T-cell (primary cell): ENCODE results near the gene SPSB3. TPM values are rescaled to one million over a fixed set of nuclear protein-coding genes. Genes with fewer than 3 reads are reported as not detected.

ENCODE experiments used
- ATAC-seq, 4 experiments: fragments of 200-7000 bp in 3 of 4; fragments of 150-1000 bp in 1 of 4; cut with Tn5 transposase; replicated peaks in 1 of 4; 1 replicate in 3 of 4; 2 replicates in 1 of 4; pipeline ENCODE4 v1.10.0; 2021; ENCODE audit warnings: moderate library complexity in 3 of 4, mild to moderate bottlenecking in 2 of 4, moderate number of reproducible peaks in 1 of 4
- CTCF ChIA-PET, 2 donors: fragments of 300-600 bp; sonication (Branson Sonifier 250); formaldehyde crosslinking; loops; one replicate each; lab custom pipeline; 2022; ENCODE audit warnings: antibody characterized with exemption in 2 of 2; lab: Charles Lee
- POLR2A ChIA-PET, 2 donors: fragments of 300-600 bp; sonication (Branson Sonifier 250); formaldehyde crosslinking; loops; one replicate each; lab custom pipeline; 2022; ENCODE audit warnings: antibody characterized with exemption in 2 of 2; lab: Charles Lee
- DNase-seq, 35 experiments: peaks; one replicate each; pipeline versions ENCODE4 v3.0.0 to v3.0.0-alpha.2; 2013 to 2023
- H3K27ac ChIP-seq: one replicate; pipeline ENCODE4 v1.5.1; 2013; ENCODE audit warnings: low read length
- H3K27me3 ChIP-seq, 2 experiments: replicated peaks in 1 of 2; 1 replicate in 1 of 2; 2 replicates in 1 of 2; pipeline versions ENCODE4 v1.6.1 to v1.7.0; 2013; ENCODE audit warnings: low read length in 1 of 2, mixed read lengths in 1 of 2; ENCODE audit not compliant: control insufficient read depth in 2 of 2, insufficient read depth in 2 of 2; ENCODE audit errors: extremely low read depth in 1 of 2
- H3K36me3 ChIP-seq, 2 donors: 1 replicate in 1 of 2; 2 replicates in 1 of 2; pipeline versions ENCODE4 v1.6.1 to v1.7.0; 2013; ENCODE audit warnings: low read length in 1 of 2; ENCODE audit not compliant: control insufficient read depth in 2 of 2, insufficient read depth in 1 of 2; ENCODE audit errors: extremely low read depth in 1 of 2
- H3K4me1 ChIP-seq, 2 experiments: 1 replicate in 1 of 2; 2 replicates in 1 of 2; pipeline versions ENCODE4 v1.6.1 to v1.7.0; 2013; ENCODE audit warnings: low read length in 2 of 2, mixed read lengths in 1 of 2; ENCODE audit not compliant: insufficient read depth in 2 of 2, control insufficient read depth in 1 of 2; ENCODE audit errors: extremely low read depth in 1 of 2
- H3K4me3 ChIP-seq, 2 donors: 1 replicate in 1 of 2; 2 replicates in 1 of 2; pipeline versions ENCODE4 v1.5.1 to v1.7.0; 2013; ENCODE audit warnings: mild to moderate bottlenecking in 2 of 2, low read length in 1 of 2, moderate library complexity in 1 of 2; ENCODE audit not compliant: control insufficient read depth in 1 of 2; ENCODE audit errors: extremely low read depth in 1 of 2
- H3K9me3 ChIP-seq: 2 replicates; pipeline ENCODE4 v1.7.0; 2013
- H3K27ac Mint-ChIP-seq, 2 donors: one replicate each; pipeline ENCODE4 v1.8.0; 2020 to 2021; ENCODE audit warnings: mild to moderate bottlenecking in 2 of 2, mixed read lengths in 2 of 2
- H3K27me3 Mint-ChIP-seq, 2 donors: one replicate each; pipeline ENCODE4 v1.8.0; 2021 to 2022; ENCODE audit warnings: mixed read lengths in 2 of 2
- H3K36me3 Mint-ChIP-seq: one replicate; pipeline ENCODE4 v1.8.0; 2021; ENCODE audit warnings: mixed read lengths
- H3K4me1 Mint-ChIP-seq, 3 donors: one replicate each; pipeline ENCODE4 v1.8.0; 2020 to 2022; ENCODE audit warnings: mixed read lengths in 3 of 3, mild to moderate bottlenecking in 1 of 3
- H3K4me3 Mint-ChIP-seq, 3 donors: one replicate each; pipeline ENCODE4 v1.8.0; 2020 to 2022; ENCODE audit warnings: mild to moderate bottlenecking in 3 of 3, mixed read lengths in 3 of 3, moderate library complexity in 3 of 3
- H3K9me3 Mint-ChIP-seq, 3 donors: one replicate each; pipeline ENCODE4 v1.8.0; 2020 to 2022; ENCODE audit warnings: mixed read lengths in 3 of 3
- WGBS: methylation state at CpG from one replicate; pipeline ENCODE4 v1.1.5; 2013; ENCODE audit warnings: missing lambda C conversion rate; ENCODE audit not compliant: insufficient coverage; 5-methylcytosine and 5-hydroxymethylcytosine counted together
- total RNA-seq, 35 experiments: library from RNA in 6 of 35; stranded (reverse) in 6 of 35; fragments of 120-200 nt in 1 of 35; gene quantifications; one replicate each; pipeline versions ENCODE4 v1.2.1 to v1.2.4 and lab custom pipeline; 2013 to 2026

SPSB3 gene
- total RNA-seq, 5 donors from 2014 or later (not counting 1 experiment from before 2014, with no cell fraction given), result 67.3 to 162 (median 139) TPM

- ATAC-seq, result no peak
- Mint-ChIP-seq H3K27ac (no peak overlapping the region), H3K4me3 (no peak overlapping the region), H3K9me3 (no peaks in the 10 kb centered on the region), H3K27me3 (no peaks in the 10 kb centered on the region), H3K36me3 (peaks cover 18% of the 10 kb centered on the region), H3K4me1 (peaks cover 7 to 11% (median 10%) of the 10 kb centered on the region in 3 donors)
- H3K36me3 ChIP-seq, result peaks cover 36 to 70% of the 10 kb centered on the region in 2 donors
- WGBS, result 96% methylated on average over 38 of the region's 40 CpGs
- ChIA-PET CTCF (no interaction called here), POLR2A (no interaction called here)
- no peak for DNase-seq
- H3K4me3 ChIP-seq, result no peak overlapping the region
- H3K27ac ChIP-seq, result no peak overlapping the region
- no peaks in the 10 kb centered on the region for H3K27me3 ChIP-seq
- peaks cover 0 to 7% of the 10 kb centered on the region in 2 experiments for H3K4me1 ChIP-seq
- no peaks in the 10 kb centered on the region for H3K9me3 ChIP-seq
Observed at GRCh38 chr16:1816396-1817275, 34.3 kb upstream of the SPSB3 start.

- Mint-ChIP-seq H3K27ac (peak overlapping the region in 1 of 2 donors; percentile 36), H3K36me3 (peaks cover 18% of the 10 kb centered on the region), H3K27me3 (no peaks in the 10 kb centered on the region), H3K4me1 (peaks cover 7 to 11% (median 10%) of the 10 kb centered on the region in 3 donors), H3K4me3 (no peak overlapping the region), H3K9me3 (no peaks in the 10 kb centered on the region)
- no peak for DNase-seq
- ChIA-PET POLR2A (interaction anchor here in 1 of 2 donors (0.6 kb wide), 1 partner anchor 834 kb away, joined by 8 read pairs; the partner anchor contains the start of gene SOX8), CTCF (interaction anchor here in 1 of 2 donors (1.2 kb wide), 1 partner anchor 8 kb away, joined by 5 read pairs; no protein-coding TSS in a partner anchor)
- Histone ChIP-seq H3K36me3 (peaks cover 29 to 64% of the 10 kb centered on the region in 2 donors), H3K4me1 (peaks cover 0 to 2% of the 10 kb centered on the region in 2 experiments), H3K27ac (no peak overlapping the region), H3K9me3 (no peaks in the 10 kb centered on the region), H3K4me3 (no peak overlapping the region), H3K27me3 (no peaks in the 10 kb centered on the region)
- ATAC-seq, result no peak
- 93% methylated on average over 6 of the region's 11 CpGs for WGBS
Observed at GRCh38 chr16:1815461-1815860, 33.1 kb upstream of the SPSB3 start.

GRCh38 chr16:1812732-1813163 lies 30.4 kb upstream of the SPSB3 start:
- H3K27ac Mint-ChIP-seq, result no peak overlapping the region
- CTCF ChIA-PET, result no interaction called here
- WGBS, result 14% methylated on average over 10 of the region's 17 CpGs

GRCh38 chr16:1810536-1810935 lies 28.2 kb upstream of the SPSB3 start:
- ChIA-PET POLR2A (interaction anchor here in 1 of 2 donors (0.8 kb wide), 1 partner anchor 421 kb away, joined by 9 read pairs; no protein-coding TSS in a partner anchor), CTCF (interaction anchor here in 1 of 2 donors (1.0 kb wide), 1 partner anchor 28 kb away, joined by 3 read pairs; the partner anchor contains the start of genes NUBP2 and SPSB3)
- Histone ChIP-seq H3K27ac (no peak overlapping the region), H3K9me3 (no peaks in the 10 kb centered on the region), H3K4me3 (no peak overlapping the region), H3K27me3 (no peaks in the 10 kb centered on the region), H3K36me3 (peaks cover 26 to 50% of the 10 kb centered on the region in 2 donors), H3K4me1 (no peaks in the 10 kb centered on the region)
- no peak for ATAC-seq
- Mint-ChIP-seq H3K36me3 (peaks cover 33% of the 10 kb centered on the region), H3K27ac (no peak overlapping the region), H3K4me1 (peaks cover 7 to 11% (median 10%) of the 10 kb centered on the region in 3 donors), H3K4me3 (no peak overlapping the region), H3K27me3 (no peaks in the 10 kb centered on the region), H3K9me3 (no peaks in the 10 kb centered on the region)
- no peak for DNase-seq
- WGBS, result 100% methylated on average over 15 of the region's 16 CpGs

More at GRCh38 chr16:1812732-1813163, 30.4 kb upstream of the SPSB3 start:
- Histone ChIP-seq H3K27ac (no peak overlapping the region), H3K4me1 (no peaks in the 10 kb centered on the region), H3K36me3 (peaks cover 28 to 62% of the 10 kb centered on the region in 2 donors), H3K27me3 (no peaks in the 10 kb centered on the region), H3K9me3 (no peaks in the 10 kb centered on the region), H3K4me3 (no peak overlapping the region)
- peaks cover 21% of the 10 kb centered on the region for H3K36me3 Mint-ChIP-seq
- POLR2A ChIA-PET, result no interaction called here
- DNase-seq (peak in 32 of 35 experiments; percentile 10 to 60 (median 39)), ATAC-seq (peak; percentile 78 to 98 (median 88))
- no peaks in the 10 kb centered on the region for H3K27me3 Mint-ChIP-seq
- peaks cover 7 to 11% (median 10%) of the 10 kb centered on the region in 3 donors for H3K4me1 Mint-ChIP-seq
- no peaks in the 10 kb centered on the region for H3K9me3 Mint-ChIP-seq
- no peak overlapping the region for H3K4me3 Mint-ChIP-seq

GRCh38 chr16:1810106-1810505 lies 27.7 kb upstream of the SPSB3 start:
- peaks cover 30% of the 10 kb centered on the region for H3K36me3 Mint-ChIP-seq
- 97% methylated on average over 11 of the region's 16 CpGs for WGBS
- CTCF ChIA-PET, result no interaction called here

GRCh38 chr16:1809281-1809801 lies 27.0 kb upstream of the SPSB3 start:
- H3K36me3 Mint-ChIP-seq, result peaks cover 26% of the 10 kb centered on the region
- DNase-seq, result no peak

More at GRCh38 chr16:1810106-1810505, 27.7 kb upstream of the SPSB3 start:
- Mint-ChIP-seq H3K4me1 (peaks cover 7 to 10% (median 9%) of the 10 kb centered on the region in 3 donors), H3K27me3 (no peaks in the 10 kb centered on the region), H3K4me3 (no peak overlapping the region), H3K9me3 (no peaks in the 10 kb centered on the region), H3K27ac (no peak overlapping the region)
- ATAC-seq, result no peak
- H3K27ac ChIP-seq, result no peak overlapping the region
- peaks cover 22 to 46% of the 10 kb centered on the region in 2 donors for H3K36me3 ChIP-seq
- no peaks in the 10 kb centered on the region for H3K4me1 ChIP-seq
- no peaks in the 10 kb centered on the region for H3K9me3 ChIP-seq
- H3K27me3 ChIP-seq, result no peaks in the 10 kb centered on the region
- POLR2A ChIA-PET, result interaction anchor here in 1 of 2 donors (0.8 kb wide), 1 partner anchor 420 kb away, joined by 9 read pairs; no protein-coding TSS in a partner anchor
- no peak for DNase-seq
- H3K4me3 ChIP-seq, result no peak overlapping the region

More at GRCh38 chr16:1809281-1809801, 27.0 kb upstream of the SPSB3 start:
- Mint-ChIP-seq H3K27ac (no peak overlapping the region), H3K4me1 (peaks cover 7 to 10% (median 9%) of the 10 kb centered on the region in 3 donors), H3K9me3 (no peaks in the 10 kb centered on the region), H3K4me3 (no peak overlapping the region), H3K27me3 (no peaks in the 10 kb centered on the region)
- H3K27ac ChIP-seq, result no peak overlapping the region
- CTCF ChIA-PET, result no interaction called here
- peaks cover 22 to 46% of the 10 kb centered on the region in 2 donors for H3K36me3 ChIP-seq
- ATAC-seq, result no peak
- no peaks in the 10 kb centered on the region for H3K4me1 ChIP-seq
- WGBS, result 96% methylated on average over 17 of the region's 28 CpGs
- POLR2A ChIA-PET, result no interaction called here
- no peaks in the 10 kb centered on the region for H3K27me3 ChIP-seq
- H3K4me3 ChIP-seq, result no peak overlapping the region
- no peaks in the 10 kb centered on the region for H3K9me3 ChIP-seq
